GM12873 (cell line): ENCODE results near the gene COX4I1.

Experiments
- CTCF ChIP-seq: IDR thresholded peaks from 2 replicates; pipeline ENCODE4 v1.5.1; 2012; ENCODE audit warnings: low read depth, mild to moderate bottlenecking, moderate library complexity, low read length, control low read depth; ENCODE audit not compliant: insufficient read depth; ENCODE audit errors: missing control alignments

The COX4I1 gene

GRCh38 chr16:85761861-85762260, 37.6 kb upstream of the COX4I1 start:
- TF ChIP-seq CTCF: no peak

DNA sequence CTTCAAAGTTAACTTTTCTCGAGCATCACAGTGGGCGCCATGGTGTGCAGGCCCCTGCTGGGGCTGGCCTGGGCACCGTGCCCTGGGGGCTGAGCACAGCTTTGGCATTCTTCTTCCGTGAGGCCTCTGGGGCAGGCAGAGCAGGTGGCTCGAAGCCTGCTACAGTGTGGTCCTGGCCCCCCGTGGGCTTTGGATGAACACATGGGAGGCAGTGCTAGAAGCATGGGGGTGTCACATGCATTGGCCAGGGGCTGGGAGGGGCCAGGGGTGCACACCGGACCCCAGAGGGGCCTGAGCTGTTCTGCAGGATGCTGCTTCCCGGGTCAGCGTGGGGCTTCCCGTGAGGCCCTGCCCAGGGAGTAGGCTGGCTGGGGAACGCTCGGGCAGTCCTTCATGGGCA, 36.5 kb upstream of the COX4I1 start:
- no peak for TF ChIP-seq CTCF

DNA sequence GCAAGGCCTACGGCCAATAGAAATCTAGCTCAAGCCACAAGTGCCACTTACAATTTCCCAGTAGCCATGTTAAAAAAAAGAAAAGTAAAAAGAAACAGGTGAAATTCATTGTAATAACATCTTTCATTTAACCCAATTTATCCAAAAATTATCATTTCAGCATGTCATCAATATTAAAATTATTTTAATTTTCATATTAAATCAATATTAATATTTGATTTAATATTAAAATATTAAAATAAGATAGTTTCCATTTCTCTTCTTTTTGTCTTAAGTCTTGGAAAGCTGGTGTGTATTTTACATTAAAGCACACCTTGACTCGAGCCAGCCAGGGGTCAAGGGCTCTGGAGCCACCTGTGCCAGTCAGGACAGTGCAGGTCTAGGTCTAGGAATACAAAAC, 35.9 kb upstream of the COX4I1 start:
- TF ChIP-seq CTCF: no peak

DNA sequence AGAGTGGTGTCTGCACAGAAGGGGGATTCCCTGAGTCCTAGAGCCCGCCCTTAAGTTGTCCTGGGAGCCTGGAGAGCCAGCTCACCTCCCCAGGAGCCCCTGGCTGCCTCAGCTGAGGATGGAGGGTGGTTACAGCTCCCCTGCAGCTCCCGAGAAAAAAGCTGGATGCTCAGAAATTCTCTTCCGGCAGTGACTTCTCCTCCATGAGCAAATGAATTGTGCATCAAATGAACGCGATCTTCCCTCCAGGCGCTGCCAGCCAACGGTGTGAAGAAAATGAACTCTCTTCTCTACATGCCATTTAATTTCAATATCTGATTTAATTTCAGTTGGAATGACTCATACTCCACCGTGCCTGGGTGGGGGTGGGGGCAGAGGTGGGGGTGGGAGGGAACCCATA, 34.3 kb upstream of the COX4I1 start:
- no peak for TF ChIP-seq CTCF

DNA sequence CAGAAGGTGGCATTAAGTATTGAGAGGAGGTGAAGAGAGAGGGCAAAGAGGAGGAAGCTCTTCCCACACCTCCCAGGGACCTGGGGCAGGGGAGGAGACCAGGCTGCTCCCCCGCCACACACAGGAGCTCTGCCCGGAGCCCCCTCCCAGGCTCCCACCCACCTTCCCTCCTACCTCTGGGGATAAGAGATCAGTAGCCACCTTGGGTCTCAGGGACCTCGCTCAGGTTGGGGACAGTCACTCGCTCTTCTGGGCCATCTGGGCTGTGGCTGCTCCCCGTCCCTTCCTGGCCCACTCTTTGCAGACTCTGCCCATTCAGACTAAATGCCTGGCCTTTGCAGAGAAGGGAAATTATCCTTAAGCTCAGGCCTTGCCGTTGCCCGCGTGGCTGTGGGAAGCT, 33.7 kb upstream of the COX4I1 start:
- TF ChIP-seq CTCF: no peak

- TF ChIP-seq CTCF: no peak
These were observed 32.0 kb upstream of the COX4I1 start for GRCh38 chr16:85767531-85767930.

- TF ChIP-seq CTCF: no peak
These were observed 31.3 kb upstream of the COX4I1 start for GRCh38 chr16:85768199-85768598.

DNA sequence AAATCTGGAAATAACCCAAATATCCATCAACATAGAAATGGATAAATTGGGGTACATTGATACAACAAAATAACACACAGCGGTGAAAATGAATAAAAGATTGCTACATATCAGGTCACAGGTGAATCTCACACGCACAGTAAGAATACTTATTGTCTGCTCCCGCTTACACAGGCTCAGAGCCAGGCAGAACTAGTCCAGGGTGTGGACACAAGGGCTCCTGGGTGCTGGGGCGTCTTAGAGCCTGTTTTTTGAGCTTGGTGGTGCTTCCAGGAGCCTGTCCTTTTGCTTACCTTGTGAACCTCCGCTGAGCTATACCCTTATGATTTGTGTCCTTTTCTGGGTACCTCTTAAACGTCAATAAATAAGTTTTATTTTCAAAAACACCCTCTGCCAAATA, 28.8 kb upstream of the COX4I1 start:
- TF ChIP-seq CTCF: no peak
